ENCODE measurements around the gene UBE2D2.
"Not testable (repeated sequence)": the region's sequence is repeated elsewhere in the genome, so short reads cannot be mapped to it uniquely, and the experiment has no call there.

The UBE2D2 gene

GRCh38 chr5:139577689-139578290, 16.7 kb downstream of the UBE2D2 start:
- no peak overlapping the region for H3K4me3 ChIP-seq (ENCODE audit: low read depth, low read length)
- DNase-seq (ENCODE audit: low read depth, low spot score) = no peak
- in situ Hi-C loops (cut with HindIII; ENCODE audit: low sequenced_read_pairs) = no loop called here
- no peak for TF ChIP-seq CTCF (IDR thresholded peaks at IDR 0.05; ENCODE audit: low read depth, low read length)

DNA sequence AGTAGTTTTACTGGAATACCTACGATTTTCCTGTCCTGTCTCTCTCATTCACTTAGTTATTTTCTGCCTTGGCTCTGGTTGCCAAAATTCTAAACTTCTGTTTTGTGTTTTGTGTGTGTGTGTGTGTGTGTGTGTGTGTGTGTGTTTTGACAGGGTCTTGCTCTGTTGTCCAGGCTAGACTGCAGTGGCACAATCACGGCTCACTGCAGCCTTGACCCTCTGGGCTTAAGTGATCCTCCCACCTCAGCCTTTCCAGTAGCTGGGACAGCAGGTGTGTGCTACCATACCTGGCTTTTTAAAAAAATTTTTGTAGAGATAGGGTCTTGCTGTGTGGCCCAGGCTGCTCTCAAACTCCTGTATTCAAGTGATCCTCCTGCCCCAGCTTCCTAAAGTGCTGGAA, 17.2 kb downstream of the UBE2D2 start:
- no peak for DNase-seq (ENCODE audit: low read depth, low spot score)
- in situ Hi-C loops (cut with HindIII; ENCODE audit: low sequenced_read_pairs) = no loop called here
- no peak for TF ChIP-seq CTCF (IDR thresholded peaks at IDR 0.05; ENCODE audit: low read depth, low read length)

DNA sequence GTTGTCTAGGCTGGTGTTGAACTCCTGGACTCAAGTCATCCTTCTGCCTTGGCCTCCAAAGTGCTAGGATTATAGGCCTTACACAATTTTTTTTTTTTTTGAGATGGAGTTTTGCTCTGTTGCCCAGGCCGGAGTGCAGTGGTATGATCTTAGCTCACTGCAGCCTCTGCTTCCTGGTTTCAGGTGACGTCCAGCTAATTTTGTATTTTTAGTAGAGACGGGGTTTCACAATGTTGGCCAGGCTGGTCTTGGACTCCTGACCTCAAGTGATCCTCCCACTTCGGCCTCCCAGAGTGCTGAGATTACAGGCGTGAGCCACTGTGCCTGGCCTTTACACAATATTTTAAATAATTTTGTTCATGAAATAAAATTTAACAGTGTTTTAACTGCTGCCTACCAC, 21.0 kb downstream of the UBE2D2 start:
- in situ Hi-C loops (cut with HindIII; ENCODE audit: low sequenced_read_pairs); DNase-seq (ENCODE audit: low read depth, low spot score); H3K4me3 ChIP-seq (ENCODE audit: low read depth, low read length): not testable (repeated sequence)

More for the DNA sequence above, 17.2 kb downstream of the UBE2D2 start:
- H3K4me3 ChIP-seq (ENCODE audit: low read depth, low read length) = no peak overlapping the region

DNA sequence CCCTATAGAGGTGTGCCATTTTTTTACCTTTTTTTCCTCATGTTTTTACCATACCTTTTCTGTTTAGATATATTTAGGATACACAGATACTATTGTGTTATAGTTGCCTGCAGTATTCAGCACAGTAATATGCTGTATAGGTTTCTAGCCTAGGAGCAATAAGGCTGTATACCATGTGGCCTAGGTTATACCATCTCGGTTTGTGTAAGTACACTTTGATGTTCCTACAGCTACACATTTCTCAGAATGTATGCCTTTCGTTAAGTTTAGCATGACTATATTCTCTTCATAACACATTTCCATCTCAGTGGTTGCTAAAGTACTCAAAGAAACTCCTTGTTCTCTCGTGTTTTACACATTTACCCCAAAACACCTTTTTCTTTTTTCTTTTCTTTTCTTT, 23.0 kb downstream of the UBE2D2 start:
- no peak for TF ChIP-seq CTCF (IDR thresholded peaks at IDR 0.05; ENCODE audit: low read depth, low read length)
- no peak for DNase-seq (ENCODE audit: low read depth, low spot score)
- in situ Hi-C loops (cut with HindIII; ENCODE audit: low sequenced_read_pairs) = no loop called here
- H3K4me3 ChIP-seq (ENCODE audit: low read depth, low read length) = no peak overlapping the region

DNA sequence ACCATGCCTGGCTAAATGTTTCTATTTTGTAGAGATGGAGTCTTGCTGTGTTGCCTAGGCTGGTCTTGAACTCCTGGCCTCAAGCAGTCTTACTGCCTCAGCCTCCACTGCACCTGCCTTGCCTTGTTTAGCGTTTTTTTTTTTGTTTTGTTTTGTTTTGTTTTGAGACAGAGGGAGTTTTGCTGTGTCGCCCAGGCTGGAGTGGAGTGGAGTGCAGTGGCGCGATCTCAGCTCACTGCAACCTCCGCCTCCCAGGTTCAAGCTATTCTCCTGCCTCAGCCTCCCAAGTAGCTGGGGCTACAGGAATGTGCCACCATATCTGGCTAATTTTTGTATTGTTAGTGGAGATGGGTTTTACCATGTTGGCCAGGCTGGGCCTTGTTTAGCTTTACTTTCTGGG, 27.0 kb downstream of the UBE2D2 start:
- DNase-seq (ENCODE audit: low read depth, low spot score); H3K4me3 ChIP-seq (ENCODE audit: low read depth, low read length); in situ Hi-C loops (cut with HindIII; ENCODE audit: low sequenced_read_pairs): not testable (repeated sequence)

GRCh38 chr5:139588962-139589361, 27.8 kb downstream of the UBE2D2 start:
- no peak for TF ChIP-seq CTCF (IDR thresholded peaks at IDR 0.05; ENCODE audit: low read depth, low read length)
- H3K4me3 ChIP-seq (ENCODE audit: low read depth, low read length) = no peak overlapping the region
- in situ Hi-C loops (cut with HindIII; ENCODE audit: low sequenced_read_pairs) = no loop called here
- DNase-seq (ENCODE audit: low read depth, low spot score) = no peak

DNA sequence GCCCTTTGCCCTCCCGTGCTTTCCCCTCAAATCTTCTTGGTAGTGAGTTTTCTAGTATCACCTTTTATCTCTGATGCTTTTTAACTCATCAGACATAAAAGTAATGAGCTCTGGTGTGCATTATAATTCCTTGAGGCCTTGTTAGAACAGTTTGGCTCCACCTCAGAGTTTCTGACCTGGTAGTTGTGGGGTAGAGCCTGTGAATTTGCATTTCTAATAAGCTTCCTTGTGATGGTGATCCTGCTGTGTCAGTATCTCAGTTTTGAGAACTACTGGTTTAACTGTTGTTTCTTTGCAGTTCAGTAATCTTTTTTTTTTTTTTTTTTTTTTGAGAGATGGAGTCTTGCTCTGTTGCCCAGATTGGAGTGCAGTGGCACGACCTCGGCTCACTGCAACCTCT, 31.1 kb downstream of the UBE2D2 start:
- in situ Hi-C loops (cut with HindIII; ENCODE audit: low sequenced_read_pairs) = no loop called here
- no peak for TF ChIP-seq CTCF (IDR thresholded peaks at IDR 0.05; ENCODE audit: low read depth, low read length)
- DNase-seq (ENCODE audit: low read depth, low spot score) = no peak
- no peak overlapping the region for H3K4me3 ChIP-seq (ENCODE audit: low read depth, low read length)

- DNase-seq (ENCODE audit: low read depth, low spot score); in situ Hi-C loops (cut with HindIII; ENCODE audit: low sequenced_read_pairs): not testable (repeated sequence)
Observed at GRCh38 chr5:139593076-139593475, 31.9 kb downstream of the UBE2D2 start.

More at GRCh38 chr5:139593076-139593475, 31.9 kb downstream of the UBE2D2 start:
- H3K4me3 ChIP-seq (ENCODE audit: low read depth, low read length) = not testable (repeated sequence)

Measured in astrocyte of the spinal cord (primary cell).